ENCODE data around the gene ALK.

Gene ALK

GRCh38 chr2:29821591-29821990 is 99.8 kb downstream of the ALK start:
- CTCF ChIA-PET: interaction anchor here (0.7 kb wide), 1 partner anchor 106 kb away, joined by 4 read pairs; no protein-coding TSS in a partner anchor
- Histone ChIP-seq H3K9me3 (ENCODE audit: control insufficient read depth, insufficient read depth, low read depth, low read length) (no peaks in the 10 kb centered on the region), H3K27ac (ENCODE audit: extremely low read depth, low read depth, low read length) (no peak overlapping the region), H3K4me3 (ENCODE audit: low read depth, low read length) (no peak overlapping the region), H3K36me3 (ENCODE audit: control insufficient read depth in 2 of 2, insufficient read depth in 1 of 2, low read length in 2 of 2) (no peaks in the 10 kb centered on the region), H3K4me1 (ENCODE audit: control insufficient read depth, insufficient read depth, low read length) (no peaks in the 10 kb centered on the region)
- POLR2A ChIA-PET: no interaction called here
- TF ChIP-seq PBX3 (CRISPR knock-in tag; IDR thresholded peaks at IDR 0.05) (no peak), ZNF48 (tag by site-specific recombination; IDR thresholded peaks at IDR 0.05) (no peak), ZNF433 (tag by site-specific recombination; IDR thresholded peaks at IDR 0.05; ENCODE audit: low read depth) (no peak), ZSCAN5A (tag by site-specific recombination; IDR thresholded peaks at IDR 0.05) (no peak), PRDM2 (tag by site-specific recombination; IDR thresholded peaks at IDR 0.05; ENCODE audit: borderline replicate concordance) (no peak), GFI1B (tag by site-specific recombination; IDR thresholded peaks at IDR 0.05) (no peak), ZNF473 (tag by site-specific recombination; IDR thresholded peaks at IDR 0.05) (no peak), ZNF610 (tag by site-specific recombination; IDR thresholded peaks at IDR 0.05; ENCODE audit: borderline replicate concordance) (no peak), ZNF292 (tag by site-specific recombination; IDR thresholded peaks at IDR 0.05; ENCODE audit: borderline replicate concordance, low read depth) (no peak), ZNF366 (tag by site-specific recombination; conservative IDR thresholded peaks at IDR 0.05) (no peak), ZNF596 (tag by site-specific recombination; IDR thresholded peaks at IDR 0.05) (no peak), ZXDB (tag by site-specific recombination; IDR thresholded peaks at IDR 0.05) (no peak), YY1 (tag by site-specific recombination; IDR thresholded peaks at IDR 0.05) (no peak), ZNF571 (tag by site-specific recombination; IDR thresholded peaks at IDR 0.05) (no peak), ZNF843 (tag by site-specific recombination; IDR thresholded peaks at IDR 0.05) (no peak), ZFHX2 (tag by site-specific recombination; conservative IDR thresholded peaks at IDR 0.05) (no peak), PRDM10 (tag by site-specific recombination; IDR thresholded peaks at IDR 0.05) (no peak), ZNF362 (tag by site-specific recombination; IDR thresholded peaks at IDR 0.05) (no peak), ZNF239 (tag by site-specific recombination; IDR thresholded peaks at IDR 0.05) (no peak)

All from HEK293 (cell line).